Measurements from ENCODE around the gene EVA1C. TPM values are rescaled to one million over a fixed set of nuclear protein-coding genes. Genes with fewer than 3 reads are reported as not detected.
"Not testable (repeated sequence)": the region's sequence is repeated elsewhere in the genome, so short reads cannot be mapped to it uniquely, and the experiment has no call there.

Gene EVA1C
- total and polyA plus RNA-seq, 2 donors (not counting 1 experiment from before 2014, with no cell fraction given), result 0.84 to 1.6 TPM

GRCh38 chr21:32367158-32367557 lies 45.3 kb upstream of the EVA1C start:
- no peak for DNase-seq
- H3K36me3 ChIP-seq (replicated peaks in 1 of 2; ENCODE audit: control extremely low read depth in 1 of 2, control insufficient read depth in 1 of 2, extremely low read depth in 1 of 2, insufficient read depth in 2 of 2, low read length in 1 of 2), result peaks cover under 1 to 72% of the 10 kb centered on the region in 2 experiments
- H3K9ac ChIP-seq (ENCODE audit: low read length), result no peak overlapping the region
- intact Hi-C loops (cut with micrococcal nuclease), result no loop called here
- Mint-ChIP-seq H3K27ac (no peak overlapping the region), H3K27me3 (no peaks in the 10 kb centered on the region), H3K9me3 (ENCODE audit: insufficient read depth) (no peaks in the 10 kb centered on the region), H3K4me1 (no peaks in the 10 kb centered on the region), H3K4me3 (no peak overlapping the region)
- H3K4me1 ChIP-seq (ENCODE audit: control insufficient read depth in 2 of 2, insufficient read depth in 2 of 2, low read length in 2 of 2), result no peaks in the 10 kb centered on the region
- ATAC-seq (ENCODE audit: low read depth), result no peak
- H3K79me2 ChIP-seq (ENCODE audit: control insufficient read depth, insufficient read depth, low read length), result no peaks in the 10 kb centered on the region
- no CpG with 5 or more reads among the region's 1 CpG for WGBS (ENCODE audit: insufficient coverage)
- H3K27me3 ChIP-seq (replicated peaks in 1 of 4; ENCODE audit: control extremely low read depth in 1 of 4, control insufficient read depth in 3 of 4, insufficient read depth in 4 of 4, low read length in 3 of 4), result no peaks in the 10 kb centered on the region
- TF ChIP-seq, protein P1, sequence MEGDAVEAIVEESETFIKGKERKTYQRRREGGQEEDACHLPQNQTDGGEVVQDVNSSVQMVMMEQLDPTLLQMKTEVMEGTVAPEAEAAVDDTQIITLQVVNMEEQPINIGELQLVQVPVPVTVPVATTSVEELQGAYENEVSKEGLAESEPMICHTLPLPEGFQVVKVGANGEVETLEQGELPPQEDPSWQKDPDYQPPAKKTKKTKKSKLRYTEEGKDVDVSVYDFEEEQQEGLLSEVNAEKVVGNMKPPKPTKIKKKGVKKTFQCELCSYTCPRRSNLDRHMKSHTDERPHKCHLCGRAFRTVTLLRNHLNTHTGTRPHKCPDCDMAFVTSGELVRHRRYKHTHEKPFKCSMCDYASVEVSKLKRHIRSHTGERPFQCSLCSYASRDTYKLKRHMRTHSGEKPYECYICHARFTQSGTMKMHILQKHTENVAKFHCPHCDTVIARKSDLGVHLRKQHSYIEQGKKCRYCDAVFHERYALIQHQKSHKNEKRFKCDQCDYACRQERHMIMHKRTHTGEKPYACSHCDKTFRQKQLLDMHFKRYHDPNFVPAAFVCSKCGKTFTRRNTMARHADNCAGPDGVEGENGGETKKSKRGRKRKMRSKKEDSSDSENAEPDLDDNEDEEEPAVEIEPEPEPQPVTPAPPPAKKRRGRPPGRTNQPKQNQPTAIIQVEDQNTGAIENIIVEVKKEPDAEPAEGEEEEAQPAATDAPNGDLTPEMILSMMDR (IDR thresholded peaks at IDR 0.05), result no peak
- TF ChIP-seq EZH2 (IDR thresholded peaks at IDR 0.05; ENCODE audit: borderline replicate concordance, insufficient read depth, low read depth, low read length, poor library complexity, severe bottlenecking), result no peak
- no peak overlapping the region for H2AFZ ChIP-seq (ENCODE audit: insufficient read depth, low read depth, low read length, poor library complexity, severe bottlenecking)
- no peak overlapping the region for H3K4me2 ChIP-seq (replicated peaks; ENCODE audit: low read depth, low read length, poor library complexity, severe bottlenecking)
- H3K4me3 ChIP-seq (ENCODE audit: control extremely low read depth in 1 of 5, extremely low read depth in 1 of 5, insufficient read depth in 1 of 5, low read depth in 2 of 5, low read length in 4 of 5), result no peak overlapping the region
- no peaks in the 10 kb centered on the region for H3K9me3 ChIP-seq (ENCODE audit: control extremely low read depth in 1 of 3, control insufficient read depth in 2 of 3, insufficient read depth in 1 of 3, low read length in 2 of 3)
- ChIA-PET CTCF (no interaction called here), POLR2A (no interaction called here)
- H4K20me1 ChIP-seq (ENCODE audit: control insufficient read depth, insufficient read depth, low read length, poor library complexity, severe bottlenecking), result no peaks in the 10 kb centered on the region
- no peak overlapping the region for H3K27ac ChIP-seq (ENCODE audit: low read length in 2 of 2)

GRCh38 chr21:32368386-32368785 lies 44.1 kb upstream of the EVA1C start:
- H2AFZ ChIP-seq (ENCODE audit: insufficient read depth, low read depth, low read length, poor library complexity, severe bottlenecking), result no peak overlapping the region
- H3K9ac ChIP-seq (ENCODE audit: low read length), result no peak overlapping the region
- H3K4me1 ChIP-seq (ENCODE audit: control insufficient read depth in 2 of 2, insufficient read depth in 2 of 2, low read length in 2 of 2), result no peaks in the 10 kb centered on the region
- no peaks in the 10 kb centered on the region for H3K27me3 ChIP-seq (replicated peaks in 1 of 4; ENCODE audit: control extremely low read depth in 1 of 4, control insufficient read depth in 3 of 4, insufficient read depth in 4 of 4, low read length in 3 of 4)
- H4K20me1 ChIP-seq (ENCODE audit: control insufficient read depth, insufficient read depth, low read length, poor library complexity, severe bottlenecking), result no peaks in the 10 kb centered on the region
- no peak overlapping the region for H3K27ac ChIP-seq (ENCODE audit: low read length in 2 of 2)
- peaks cover 1 to 70% of the 10 kb centered on the region in 2 experiments for H3K36me3 ChIP-seq (replicated peaks in 1 of 2; ENCODE audit: control extremely low read depth in 1 of 2, control insufficient read depth in 1 of 2, extremely low read depth in 1 of 2, insufficient read depth in 2 of 2, low read length in 1 of 2)
- H3K4me1 Mint-ChIP-seq, result no peaks in the 10 kb centered on the region
- no peak overlapping the region for H3K4me3 ChIP-seq (ENCODE audit: control extremely low read depth in 1 of 5, extremely low read depth in 1 of 5, insufficient read depth in 1 of 5, low read depth in 2 of 5, low read length in 4 of 5)
- ATAC-seq (ENCODE audit: low read depth), result no peak
- WGBS (ENCODE audit: insufficient coverage), result 83% methylated on average over 1 of the region's 9 CpGs
- POLR2A ChIA-PET, result no interaction called here
- no peaks in the 10 kb centered on the region for H3K9me3 ChIP-seq (ENCODE audit: control extremely low read depth in 1 of 3, control insufficient read depth in 2 of 3, insufficient read depth in 1 of 3, low read length in 2 of 3)
- CTCF ChIA-PET, result no interaction called here
- no peaks in the 10 kb centered on the region for H3K27me3 Mint-ChIP-seq
- H3K9me3 Mint-ChIP-seq (ENCODE audit: insufficient read depth), result no peaks in the 10 kb centered on the region
- no peak overlapping the region for H3K27ac Mint-ChIP-seq
- intact Hi-C loops (cut with micrococcal nuclease), result no loop called here
- no peak for TF ChIP-seq EZH2 (IDR thresholded peaks at IDR 0.05; ENCODE audit: borderline replicate concordance, insufficient read depth, low read depth, low read length, poor library complexity, severe bottlenecking)
- TF ChIP-seq, protein P1 (IDR thresholded peaks at IDR 0.05), result no peak
- no peak overlapping the region for H3K4me3 Mint-ChIP-seq
- DNase-seq, result no peak
- H3K4me2 ChIP-seq (replicated peaks; ENCODE audit: low read depth, low read length, poor library complexity, severe bottlenecking), result no peak overlapping the region
- H3K79me2 ChIP-seq (ENCODE audit: control insufficient read depth, insufficient read depth, low read length), result no peaks in the 10 kb centered on the region

GRCh38 chr21:32368961-32369360 lies 43.5 kb upstream of the EVA1C start:
- POLR2A ChIA-PET; H3K4me3 ChIP-seq (ENCODE audit: control extremely low read depth in 1 of 5, extremely low read depth in 1 of 5, insufficient read depth in 1 of 5, low read depth in 2 of 5, low read length in 4 of 5); H3K4me2 ChIP-seq (replicated peaks; ENCODE audit: low read depth, low read length, poor library complexity, severe bottlenecking); H3K9me3 Mint-ChIP-seq (ENCODE audit: insufficient read depth); H4K20me1 ChIP-seq (ENCODE audit: control insufficient read depth, insufficient read depth, low read length, poor library complexity, severe bottlenecking); H3K27ac ChIP-seq (ENCODE audit: low read length in 2 of 2); H3K27me3 Mint-ChIP-seq; H3K9me3 ChIP-seq (ENCODE audit: control extremely low read depth in 1 of 3, control insufficient read depth in 2 of 3, insufficient read depth in 1 of 3, low read length in 2 of 3); ATAC-seq (ENCODE audit: low read depth); H3K4me1 ChIP-seq (ENCODE audit: control insufficient read depth in 2 of 2, insufficient read depth in 2 of 2, low read length in 2 of 2); DNase-seq; intact Hi-C loops (cut with micrococcal nuclease); H3K4me1 Mint-ChIP-seq; H3K79me2 ChIP-seq (ENCODE audit: control insufficient read depth, insufficient read depth, low read length); H2AFZ ChIP-seq (ENCODE audit: insufficient read depth, low read depth, low read length, poor library complexity, severe bottlenecking); CTCF ChIA-PET; H3K9ac ChIP-seq (ENCODE audit: low read length); H3K27me3 ChIP-seq (replicated peaks in 1 of 4; ENCODE audit: control extremely low read depth in 1 of 4, control insufficient read depth in 3 of 4, insufficient read depth in 4 of 4, low read length in 3 of 4); H3K27ac Mint-ChIP-seq; H3K4me3 Mint-ChIP-seq: not testable (repeated sequence)
- no CpG with 5 or more reads among the region's 1 CpG for WGBS (ENCODE audit: insufficient coverage)
- H3K36me3 ChIP-seq (replicated peaks in 1 of 2; ENCODE audit: control extremely low read depth in 1 of 2, control insufficient read depth in 1 of 2, extremely low read depth in 1 of 2, insufficient read depth in 2 of 2, low read length in 1 of 2), result peaks cover 1 to 66% of the 10 kb centered on the region in 2 experiments
